Neural progenitor cell (in vitro differentiated cells): ENCODE results near the gene ASTN1. TPM values are rescaled to one million over a fixed set of nuclear protein-coding genes. Genes with fewer than 3 reads are reported as not detected.

Experiments
- DNase-seq: peaks from one replicate; pipeline ENCODE4 v3.0.0-alpha.2; 2016; ENCODE audit warnings: low spot score
- H2AFZ ChIP-seq: fragments of 200-600 bp; sonication (generic); replicated peaks from 2 replicates; pipeline ENCODE4 v1.6.1; 2016; ENCODE audit warnings: antibody characterized with exemption
- H3F3A ChIP-seq: fragments of 200-600 bp; sonication (generic); 2 replicates; pipeline ENCODE4 v1.6.1; 2016; ENCODE audit warnings: antibody characterized with exemption, low read depth
- H3K27ac ChIP-seq: fragments of 200-600 bp; sonication (generic); 2 replicates; pipeline ENCODE4 v1.5.1; 2016; ENCODE audit warnings: mild to moderate bottlenecking
- H3K27me3 ChIP-seq: fragments of 200-600 bp; sonication (generic); 2 replicates; pipeline ENCODE4 v1.6.1; 2016; ENCODE audit warnings: mild to moderate bottlenecking, moderate library complexity
- H3K36me3 ChIP-seq: fragments of 200-600 bp; sonication (generic); 2 replicates; pipeline ENCODE4 v1.5.1; 2016
- H3K4me1 ChIP-seq: fragments of 200-600 bp; sonication (generic); 2 replicates; pipeline ENCODE4 v1.6.1; 2016; ENCODE audit warnings: mixed run types
- H3K4me2 ChIP-seq: fragments of 200-600 bp; sonication (generic); 2 replicates; pipeline ENCODE4 v1.6.1; 2016
- H3K4me3 ChIP-seq: fragments of 200-600 bp; sonication (generic); 2 replicates; pipeline ENCODE4 v1.5.1; 2016
- H3K79me2 ChIP-seq: fragments of 200-600 bp; sonication (generic); 2 replicates; pipeline ENCODE4 v1.6.1; 2016; ENCODE audit warnings: low read depth
- H3K9ac ChIP-seq: fragments of 200-600 bp; sonication (generic); 2 replicates; pipeline ENCODE4 v1.6.1; 2016
- H3K9me3 ChIP-seq: fragments of 200-600 bp; sonication (generic); 2 replicates; pipeline ENCODE4 v1.5.1; 2016; ENCODE audit warnings: low read depth
- H4K20me1 ChIP-seq: fragments of 200-600 bp; sonication (generic); 2 replicates; pipeline ENCODE4 v1.6.1; 2016; ENCODE audit warnings: low read depth
- H3K27ac Mint-ChIP-seq: 3 replicates; pipeline ENCODE4 v1.8.0; 2021; ENCODE audit warnings: mixed read lengths
- H3K27me3 Mint-ChIP-seq: 2 replicates; pipeline ENCODE4 v1.8.0; 2022; ENCODE audit warnings: low read depth, mild to moderate bottlenecking, inconsistent platforms, moderate library complexity, mixed read lengths; ENCODE audit not compliant: insufficient read depth
- H3K36me3 Mint-ChIP-seq: 3 replicates; pipeline ENCODE4 v1.8.0; 2021; ENCODE audit warnings: mixed read lengths
- H3K4me1 Mint-ChIP-seq: 3 replicates; pipeline ENCODE4 v1.8.0; 2021; ENCODE audit warnings: mixed read lengths
- H3K4me3 Mint-ChIP-seq: 3 replicates; pipeline ENCODE4 v1.8.0; 2021; ENCODE audit warnings: mild to moderate bottlenecking, moderate library complexity, mixed read lengths
- H3K9me3 Mint-ChIP-seq: 3 replicates; pipeline ENCODE4 v1.8.0; 2020; ENCODE audit warnings: mixed read lengths
- CTCF ChIP-seq: fragments of 200-600 bp; sonication (generic); IDR thresholded peaks from 2 replicates; pipeline ENCODE4 v1.5.1; 2017; ENCODE audit warnings: antibody characterized with exemption, mild to moderate bottlenecking
- EZH2 ChIP-seq: fragments of 200-600 bp; sonication (generic); IDR thresholded peaks from 2 replicates; pipeline ENCODE4 v1.6.1; 2017; ENCODE audit warnings: antibody characterized with exemption, mild to moderate bottlenecking, moderate library complexity
- EZH2phosphoT487 ChIP-seq: fragments of 200-600 bp; sonication (generic); IDR thresholded peaks from 2 replicates; pipeline ENCODE4 v1.6.1; 2017; ENCODE audit warnings: antibody characterized with exemption
- total RNA-seq: library from RNA; depleted of rRNA; stranded (reverse); fragments of >200 nt; gene quantifications from 2 replicates; pipeline ENCODE4 v1.2.3, GENCODE V29; 2015; ENCODE audit warnings: low replicate concordance

Gene ASTN1
- total RNA-seq, 1 donor from 2014 or later = 7.7 TPM

GRCh38 chr1:176888471-176889032, 276.0 kb downstream of the ASTN1 start:
- Mint-ChIP-seq H3K36me3 (peaks cover 12% of the 10 kb centered on the region), H3K27ac (no peak overlapping the region), H3K27me3 (no peaks in the 10 kb centered on the region), H3K4me1 (no peaks in the 10 kb centered on the region), H3K4me3 (no peak overlapping the region), H3K9me3 (no peaks in the 10 kb centered on the region)
- Histone ChIP-seq H3K27me3 (no peaks in the 10 kb centered on the region), H4K20me1 (no peaks in the 10 kb centered on the region), H3K4me1 (no peaks in the 10 kb centered on the region), H3K79me2 (no peaks in the 10 kb centered on the region), H3K9me3 (no peaks in the 10 kb centered on the region), H3K4me2 (no peak overlapping the region), H2AFZ (no peak overlapping the region), H3K4me3 (no peak overlapping the region), H3F3A (no peaks in the 10 kb centered on the region), H3K27ac (no peak overlapping the region), H3K36me3 (no peaks in the 10 kb centered on the region), H3K9ac (no peak overlapping the region)
- DNase-seq = no peak
- no peak for TF ChIP-seq EZH2
- TF ChIP-seq EZH2phosphoT487 = no peak
- no peak for TF ChIP-seq CTCF

GRCh38 chr1:176885751-176886150, 278.8 kb downstream of the ASTN1 start:
- Histone ChIP-seq H3K4me3 (no peak overlapping the region), H3F3A (peaks cover 1% of the 10 kb centered on the region), H3K4me2 (no peak overlapping the region), H3K27ac (no peak overlapping the region), H4K20me1 (no peaks in the 10 kb centered on the region), H3K9ac (no peak overlapping the region), H3K79me2 (no peaks in the 10 kb centered on the region), H2AFZ (no peak overlapping the region), H3K27me3 (no peaks in the 10 kb centered on the region), H3K4me1 (peaks cover 1% of the 10 kb centered on the region), H3K36me3 (no peaks in the 10 kb centered on the region), H3K9me3 (no peaks in the 10 kb centered on the region)
- no peak for DNase-seq
- Mint-ChIP-seq H3K4me3 (no peak overlapping the region), H3K27me3 (no peaks in the 10 kb centered on the region), H3K9me3 (no peaks in the 10 kb centered on the region), H3K27ac (no peak overlapping the region), H3K4me1 (peaks cover 4% of the 10 kb centered on the region), H3K36me3 (peaks cover 7% of the 10 kb centered on the region)
- TF ChIP-seq EZH2phosphoT487 (no peak), EZH2 (no peak), CTCF (no peak)

GRCh38 chr1:176885341-176885740, 279.2 kb downstream of the ASTN1 start:
- Histone ChIP-seq H4K20me1 (no peaks in the 10 kb centered on the region), H3K4me2 (no peak overlapping the region), H3K4me3 (no peak overlapping the region), H3K9me3 (no peaks in the 10 kb centered on the region), H3K4me1 (peaks cover 6% of the 10 kb centered on the region), H3K27ac (no peak overlapping the region), H3K36me3 (no peaks in the 10 kb centered on the region), H3K79me2 (no peaks in the 10 kb centered on the region), H3K27me3 (no peaks in the 10 kb centered on the region), H3K9ac (no peak overlapping the region), H3F3A (peaks cover 5% of the 10 kb centered on the region), H2AFZ (no peak overlapping the region)
- H3K9me3 Mint-ChIP-seq = no peaks in the 10 kb centered on the region
- H3K4me1 Mint-ChIP-seq = peaks cover 4% of the 10 kb centered on the region
- no peaks in the 10 kb centered on the region for H3K27me3 Mint-ChIP-seq
- no peak overlapping the region for H3K4me3 Mint-ChIP-seq
- peaks cover 7% of the 10 kb centered on the region for H3K36me3 Mint-ChIP-seq
- TF ChIP-seq EZH2phosphoT487 = no peak
- no peak for TF ChIP-seq EZH2
- no peak for TF ChIP-seq CTCF
- no peak for DNase-seq
- no peak overlapping the region for H3K27ac Mint-ChIP-seq
